Superior temporal gyrus (tissue), 1 donor: ENCODE results near the gene NUDT13.

Experiments used
- DNase-seq: peaks from one replicate; pipeline ENCODE4 v3.0.0-alpha.2; 2016; ENCODE audit errors: extremely low spot score

Gene NUDT13

DNA sequence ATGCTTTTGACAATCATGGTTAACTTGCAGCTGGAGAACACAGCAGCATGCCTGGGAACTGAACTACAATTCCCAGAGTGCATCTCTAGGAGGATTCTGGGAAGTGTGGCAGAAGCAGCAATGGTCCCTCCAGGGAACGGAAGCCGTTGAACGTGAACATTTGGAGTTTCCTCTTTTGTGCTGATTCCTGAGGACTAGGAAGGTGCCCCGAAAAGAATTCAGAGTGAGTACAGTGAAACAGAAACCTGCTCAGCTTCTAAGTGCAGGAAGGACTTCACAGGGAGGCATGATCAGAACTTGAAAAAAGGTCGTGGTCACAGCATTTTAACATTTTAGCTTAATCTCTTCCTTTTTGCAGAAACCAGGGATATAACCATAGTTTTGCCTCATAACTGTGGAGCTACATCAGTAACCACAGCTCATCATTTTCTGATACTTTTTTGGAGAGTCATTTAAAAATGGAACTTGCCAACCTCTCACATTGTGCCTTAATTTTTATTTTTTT lies at the start of gene NUDT13:
TSS of gene NUDT13 (plus strand) at position 111 of the 505 bp plus-strand sequence. CDS start 3,911 bp downstream, outside the sequence.
- DNase-seq = peak; percentile 94

DNA sequence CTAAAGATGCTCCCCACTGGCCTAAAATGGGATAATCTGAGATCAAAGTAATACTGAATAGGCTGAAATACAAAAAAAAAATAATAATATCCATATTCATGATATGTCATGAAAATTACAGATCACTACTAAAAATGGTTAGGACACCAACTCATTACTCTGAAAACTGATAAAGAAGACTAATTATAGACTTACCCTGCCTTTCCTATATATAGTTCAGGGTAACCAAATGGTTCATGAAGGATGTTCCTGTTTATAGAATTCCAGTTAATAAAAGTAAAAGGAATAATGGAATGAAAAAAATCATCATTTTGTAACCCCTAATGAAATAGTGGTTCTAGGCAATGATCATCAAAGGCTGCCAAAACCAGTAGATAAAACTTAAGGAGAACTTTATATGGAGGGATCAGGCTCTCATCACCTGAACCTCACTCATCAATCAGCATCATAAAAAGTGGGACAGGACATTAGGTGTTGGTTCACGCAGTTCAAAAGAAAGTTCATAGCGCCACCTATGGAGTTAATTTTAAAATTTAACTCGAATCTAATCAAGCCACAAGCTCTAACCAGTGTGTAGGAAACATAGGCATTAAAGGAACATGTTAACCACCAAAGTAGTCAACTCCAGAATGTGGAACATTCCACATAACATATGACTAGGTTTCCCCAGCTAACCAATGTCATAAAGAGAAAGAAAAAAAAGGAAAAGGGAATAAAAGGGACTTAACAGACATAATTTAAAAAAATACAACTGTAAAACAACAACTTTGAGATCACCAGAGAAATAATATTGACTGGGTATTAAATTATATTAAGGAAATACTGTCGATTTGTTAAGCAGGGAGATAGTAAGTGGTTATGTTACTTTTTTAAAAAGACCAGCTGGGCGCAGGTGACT lies 49.3 kb upstream of the NUDT13 start:
- peak; percentile 52 for DNase-seq

DNA sequence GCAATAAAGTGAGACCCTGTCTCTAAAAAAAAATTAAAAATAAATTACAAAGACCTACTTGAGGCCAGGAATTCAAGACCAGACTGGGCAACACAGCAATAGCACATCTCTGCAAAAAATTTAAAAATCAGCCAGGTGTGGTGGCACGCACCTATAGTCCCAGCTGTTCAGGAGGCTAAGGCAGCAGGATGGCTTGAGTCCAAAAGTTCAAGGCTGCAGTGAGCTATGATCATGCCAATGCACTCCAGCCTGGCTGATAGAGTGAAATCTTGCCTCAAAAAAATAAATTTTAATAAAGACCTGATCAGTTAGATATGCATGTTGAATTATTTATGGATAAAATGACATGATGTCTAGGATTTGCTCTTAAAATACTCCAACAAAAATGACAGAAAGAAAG lies 48.5 kb upstream of the NUDT13 start:
- no peak for DNase-seq

DNA sequence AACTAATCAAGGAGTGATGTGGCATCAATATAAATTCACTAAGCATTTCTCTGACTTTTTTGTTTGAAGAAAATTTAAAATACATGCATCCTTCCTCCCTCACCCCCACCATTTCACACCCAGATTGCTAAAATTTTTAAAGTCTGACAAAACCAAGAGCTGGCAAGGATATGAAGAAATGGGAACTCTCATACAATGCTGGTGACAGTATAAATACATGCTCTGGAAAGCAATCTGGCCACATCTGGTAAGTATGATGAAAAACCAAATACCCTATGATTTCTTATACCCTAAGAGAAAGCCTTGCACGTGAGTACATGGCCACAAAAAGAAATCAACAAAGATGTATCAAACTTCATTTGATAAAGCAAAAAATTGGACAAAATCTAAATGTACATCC lies 44.8 kb upstream of the NUDT13 start:
- no peak for DNase-seq

DNA sequence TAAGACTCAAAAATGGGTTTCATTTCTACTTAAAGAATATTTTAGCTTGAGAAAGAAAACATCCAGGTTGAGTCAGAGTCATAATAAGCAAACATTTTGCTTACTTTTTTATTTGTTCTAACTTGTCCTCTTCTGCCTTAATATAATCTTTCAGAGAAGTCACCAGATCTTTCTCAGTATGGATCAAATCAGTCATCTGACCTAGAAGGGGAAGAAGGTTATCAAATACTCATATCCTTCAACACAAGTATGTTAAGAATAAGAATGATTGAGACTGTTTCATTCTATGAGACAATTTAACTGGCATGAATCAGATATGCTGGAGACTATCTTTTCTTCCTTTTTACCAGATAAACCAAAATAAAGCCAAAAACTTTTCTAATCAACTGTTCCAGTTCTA lies 36.6 kb upstream of the NUDT13 start:
- DNase-seq = no peak

DNA sequence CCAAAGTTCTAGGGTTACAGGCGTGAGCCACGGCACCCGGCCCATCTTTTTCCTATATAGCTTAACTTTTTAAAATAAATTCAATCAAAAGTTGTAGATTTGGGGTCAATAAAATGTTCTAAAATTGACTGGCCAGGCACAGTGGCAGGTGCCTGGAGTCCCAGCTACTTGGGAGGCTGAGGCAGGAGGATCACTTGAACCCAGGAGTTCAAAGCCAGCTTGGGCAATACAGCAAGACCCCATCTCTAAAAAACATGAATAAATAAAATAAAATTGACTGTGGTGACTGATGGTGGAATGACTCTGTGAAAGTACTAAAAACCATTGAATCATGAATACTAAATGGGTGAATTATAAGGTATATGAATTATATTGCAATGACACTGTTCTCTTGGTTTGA lies 34.4 kb upstream of the NUDT13 start:
- no peak for DNase-seq

DNA sequence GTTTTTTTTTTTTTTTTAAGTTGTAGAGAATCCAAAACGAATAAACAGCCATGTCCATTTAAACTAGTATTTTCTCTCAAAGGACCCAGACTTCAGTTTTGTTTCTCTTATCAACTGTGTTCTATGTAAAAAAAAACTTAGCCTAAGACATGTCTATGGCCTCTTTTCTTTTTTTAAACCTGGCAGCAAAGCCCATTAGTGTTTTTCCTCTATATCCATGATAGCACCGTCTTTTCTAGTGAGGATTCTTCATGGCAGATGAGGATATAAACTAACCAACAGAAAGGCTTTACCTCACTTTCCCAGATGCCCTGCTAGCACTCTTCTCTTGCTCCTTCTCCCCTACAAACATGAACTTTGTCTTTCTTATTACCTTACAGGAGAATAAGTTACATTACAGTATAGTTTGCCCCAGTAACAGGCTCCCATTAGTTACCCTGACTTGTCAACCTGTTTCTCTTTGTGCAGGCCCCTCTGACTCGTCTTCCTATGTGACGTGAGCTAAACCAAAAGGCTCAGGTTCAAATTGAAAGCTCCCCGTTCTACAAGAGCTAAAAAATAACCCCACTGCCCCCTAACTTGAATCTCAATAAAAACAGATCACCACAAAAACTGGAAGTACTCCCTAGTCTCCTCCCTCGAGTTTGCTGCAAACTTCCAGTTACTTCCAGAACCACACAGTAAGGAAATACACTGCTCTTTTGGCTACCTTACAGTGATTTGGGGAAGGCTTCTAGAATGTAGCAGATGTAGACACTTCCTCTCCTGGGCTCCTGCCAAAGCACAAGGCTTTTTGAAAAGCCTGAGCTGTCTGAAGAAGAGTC lies 33.7 kb upstream of the NUDT13 start:
- peak; percentile 72 for DNase-seq

DNA sequence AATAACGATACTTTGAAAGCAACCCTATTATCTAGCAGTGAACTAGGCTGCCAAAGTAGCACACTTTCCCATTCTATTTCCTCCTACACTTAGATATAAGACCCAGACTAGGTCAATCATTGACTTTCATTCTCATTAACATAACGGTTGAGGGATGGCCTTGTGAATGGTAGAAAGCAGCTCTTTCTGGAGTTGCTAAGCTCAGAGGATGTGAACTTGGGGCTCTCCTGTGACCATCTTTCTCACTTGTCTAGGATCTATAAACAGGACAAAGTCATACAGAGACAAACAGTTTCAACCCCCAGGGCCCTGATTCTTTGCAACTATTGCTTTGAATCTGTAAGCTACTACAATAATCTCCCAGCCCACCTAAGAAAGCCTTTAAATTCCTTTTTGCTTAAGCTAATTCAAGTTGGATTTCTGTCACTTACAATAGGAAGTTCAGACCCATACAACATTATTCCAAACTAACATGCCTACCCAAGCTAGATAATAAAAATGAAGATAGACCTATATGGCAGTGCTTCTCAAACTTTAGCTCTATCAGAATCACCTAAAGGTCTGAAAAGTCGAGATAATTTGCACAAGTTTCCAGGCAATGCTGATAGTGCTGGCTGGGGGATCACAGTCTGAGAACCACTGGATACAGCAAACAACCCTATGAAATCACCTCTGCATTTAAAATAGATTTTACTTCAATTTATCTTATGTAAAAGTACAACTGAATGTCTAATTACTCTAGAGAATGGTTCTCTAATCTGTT lies 30.3 kb upstream of the NUDT13 start:
- no peak for DNase-seq

DNA sequence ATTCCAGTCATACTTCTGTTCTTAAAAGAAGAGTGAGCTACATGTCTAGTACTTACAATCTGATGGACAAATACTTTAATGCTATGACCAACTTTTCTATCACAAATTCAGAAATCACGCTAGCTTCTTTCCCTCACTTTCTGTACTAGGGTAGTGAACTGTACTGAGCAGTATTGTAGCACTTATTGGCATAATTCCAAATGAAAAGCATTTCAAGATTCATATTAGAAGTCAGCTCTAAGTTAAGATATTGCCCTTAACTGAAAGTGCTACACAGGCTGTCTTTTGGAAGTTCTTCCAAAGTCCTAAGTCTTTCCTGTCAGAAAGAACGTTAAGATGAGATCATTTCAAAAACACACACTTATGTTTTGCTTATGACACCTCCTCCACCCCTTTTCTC lies 27.0 kb upstream of the NUDT13 start:
- no peak for DNase-seq

DNA sequence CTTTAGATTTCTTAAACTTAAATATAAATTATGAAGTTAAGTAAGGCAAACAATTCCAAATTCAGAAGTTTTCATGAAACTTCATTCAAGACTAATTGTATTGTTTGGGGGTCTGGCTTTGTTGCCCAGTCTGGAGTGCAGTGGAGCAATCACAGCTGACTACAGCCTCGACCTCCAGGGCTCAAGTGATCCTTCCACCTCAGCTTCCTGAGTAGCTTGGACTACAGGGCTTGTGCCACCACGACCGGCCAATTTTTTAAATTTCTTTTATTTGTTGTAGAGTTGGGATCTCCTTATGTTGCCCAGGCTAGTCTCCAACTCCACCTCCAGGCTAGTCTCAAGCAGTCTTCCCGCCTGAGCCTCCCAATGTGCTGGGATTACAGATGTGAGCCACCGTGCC lies 26.0 kb upstream of the NUDT13 start:
- no peak for DNase-seq

DNA sequence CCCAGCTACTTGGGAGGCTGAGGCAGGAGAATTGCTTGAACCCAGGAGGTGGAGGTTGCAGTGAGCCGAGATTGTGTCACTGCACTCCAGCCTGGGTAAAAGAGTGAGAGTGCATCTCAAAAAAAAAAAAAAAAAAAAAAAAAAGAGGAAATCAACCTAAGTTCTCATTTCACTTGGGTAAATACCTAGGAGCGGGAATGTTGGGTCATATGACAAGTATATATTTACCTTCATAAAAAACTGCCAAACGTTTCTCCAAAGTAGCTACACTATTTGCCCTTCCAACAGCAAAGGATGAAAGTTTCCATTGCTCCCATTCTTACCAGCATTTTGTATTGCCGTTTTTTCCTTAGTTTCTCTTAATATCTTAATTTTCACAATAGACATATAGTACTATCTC lies 23.4 kb upstream of the NUDT13 start:
- DNase-seq = no peak

DNA sequence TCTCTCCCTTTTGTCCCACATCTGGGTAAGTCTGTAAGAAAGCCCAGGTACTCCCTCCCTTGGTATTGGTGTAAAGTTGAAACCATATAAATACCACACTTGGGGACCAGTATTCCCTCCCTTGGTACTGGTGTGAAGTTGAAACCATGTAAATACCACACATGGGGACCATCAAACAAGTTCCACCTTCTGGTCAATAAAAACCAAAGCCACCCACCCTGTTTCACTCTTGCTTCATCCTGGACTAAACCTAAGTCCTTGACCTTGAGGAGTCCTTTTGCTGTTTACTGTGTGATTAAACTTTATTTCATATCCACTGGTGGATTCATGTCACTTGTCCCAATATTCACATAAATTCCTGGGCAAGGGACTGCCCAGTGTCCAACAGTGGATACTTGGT lies 22.0 kb upstream of the NUDT13 start:
- DNase-seq = no peak

DNA sequence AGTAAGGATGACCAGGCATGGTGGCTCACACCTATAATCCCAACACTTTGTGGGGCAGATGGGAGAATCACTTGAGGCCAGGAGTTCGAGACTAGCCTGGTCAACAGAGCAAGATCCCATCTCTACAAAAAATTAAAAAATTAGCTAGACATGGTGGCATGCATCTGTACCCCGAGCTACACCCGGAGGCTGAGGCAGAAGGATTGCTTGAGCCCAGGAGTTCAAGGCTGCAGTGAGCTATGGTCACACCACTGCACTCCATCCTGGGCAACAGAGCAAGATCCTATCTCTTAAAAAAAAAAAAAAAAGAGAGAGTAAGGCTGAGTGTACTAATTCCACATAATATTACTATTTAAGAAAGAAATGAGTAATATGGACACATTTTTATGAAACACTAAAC lies 17.4 kb upstream of the NUDT13 start:
- DNase-seq = no peak

DNA sequence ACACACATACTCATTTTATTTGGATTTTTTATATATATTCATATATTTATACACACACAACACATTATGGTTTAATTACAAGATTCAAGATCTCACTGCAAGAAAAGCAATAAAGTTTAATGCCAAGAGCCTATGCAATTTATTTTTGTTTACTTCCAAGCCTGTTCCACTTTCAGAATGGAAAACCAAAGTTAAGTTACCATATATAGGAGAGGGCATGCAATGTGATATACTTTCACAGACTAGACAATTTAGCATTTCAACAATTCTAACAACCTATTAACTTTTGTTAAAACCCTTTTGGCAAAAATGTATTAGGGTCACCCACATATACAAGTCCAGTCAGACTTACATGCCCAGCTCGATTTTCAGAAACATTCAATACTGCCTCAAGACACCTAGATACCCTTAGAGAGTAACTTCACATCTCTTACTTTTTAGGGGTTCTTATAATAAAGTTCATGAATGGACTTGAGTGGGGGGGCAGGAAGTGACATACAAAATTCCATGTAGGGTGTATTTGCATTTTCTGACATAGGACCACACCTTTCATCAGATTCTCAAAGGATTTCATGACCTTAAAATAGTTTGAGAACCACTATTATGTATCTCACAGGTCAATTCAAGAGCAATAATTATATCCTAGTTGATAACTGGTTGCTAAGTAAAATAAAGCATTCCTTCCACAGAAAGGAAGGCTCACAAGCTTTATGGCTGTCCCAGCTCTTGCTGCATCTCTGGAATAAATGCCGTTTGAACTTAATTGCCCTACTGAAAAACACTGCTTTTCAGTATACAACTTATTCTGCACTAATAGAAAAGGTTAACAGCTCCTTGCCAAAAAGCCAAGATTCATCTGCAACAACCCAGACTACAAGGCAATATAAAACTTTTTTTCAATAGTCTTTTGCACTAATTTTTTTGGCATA lies 16.1 kb upstream of the NUDT13 start:
- no peak for DNase-seq

DNA sequence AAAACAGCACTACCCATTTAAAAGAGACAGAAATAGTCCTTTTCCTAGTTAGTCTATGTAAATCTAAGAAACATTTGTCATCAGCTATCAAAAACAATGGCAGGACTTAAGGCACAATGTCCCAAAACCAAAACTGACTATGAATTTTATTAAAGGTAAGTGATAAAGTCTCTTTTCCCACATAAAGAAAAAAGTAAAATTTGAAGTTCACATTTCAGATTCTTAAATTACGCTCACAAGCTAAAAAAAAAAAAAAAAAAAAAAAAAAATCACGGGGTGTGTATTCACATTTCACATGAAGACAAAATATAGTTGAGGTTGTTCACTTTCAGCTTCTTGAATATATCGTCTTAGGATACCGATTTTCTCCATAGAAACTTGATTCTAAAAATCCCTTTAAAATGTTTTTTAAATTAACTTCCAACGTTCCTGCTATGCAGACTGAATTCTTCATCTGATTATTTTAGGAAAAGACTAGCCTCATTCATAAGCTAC lies 15.2 kb upstream of the NUDT13 start:
- DNase-seq = no peak

DNA sequence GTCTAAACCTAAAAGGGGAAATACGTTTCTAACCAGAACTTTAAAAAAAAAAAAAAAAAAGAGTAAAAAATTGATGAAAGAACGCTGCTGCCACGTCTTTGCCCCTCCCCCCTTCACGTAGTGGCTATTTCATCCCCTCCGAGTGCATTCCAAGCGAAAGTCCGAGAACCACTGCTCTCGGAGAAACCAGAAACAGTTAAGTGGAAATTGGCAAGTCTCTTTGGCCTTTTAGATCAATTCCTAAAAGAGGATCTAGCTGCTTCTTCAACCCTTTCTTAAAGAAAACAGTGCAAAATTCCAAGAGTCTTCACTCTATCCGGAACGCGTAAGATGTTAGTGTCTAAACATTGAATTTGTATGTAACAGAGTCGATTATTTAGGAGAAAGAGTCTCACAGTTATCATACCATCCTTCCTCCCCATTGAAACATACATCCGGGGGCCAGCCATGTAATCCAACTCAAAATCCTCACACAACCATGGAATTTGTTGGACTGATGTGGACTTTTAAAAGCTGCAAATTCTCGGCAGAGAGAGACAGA lies 14.7 kb upstream of the NUDT13 start:
- DNase-seq = peak; percentile 80

DNA sequence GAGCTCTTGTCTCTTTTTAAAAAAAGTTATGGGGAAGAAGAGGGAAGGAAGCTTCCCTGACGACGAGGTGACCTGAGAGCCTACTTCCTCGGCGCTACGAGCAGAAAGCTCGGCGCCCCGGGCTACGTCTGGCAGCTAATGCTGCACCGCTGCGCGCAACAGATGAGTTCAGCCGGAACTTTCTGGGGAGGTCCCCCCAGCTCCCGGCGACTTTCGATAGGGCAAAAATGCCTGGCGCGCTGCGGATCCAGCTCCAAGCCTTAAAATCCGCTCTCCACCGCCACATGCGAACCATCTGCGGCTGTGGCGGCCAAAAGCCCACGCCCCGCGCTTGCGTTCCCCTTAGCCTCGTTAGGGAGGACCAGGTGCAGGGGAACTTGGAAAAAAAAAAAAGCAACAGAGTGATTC lies 14.2 kb upstream of the NUDT13 start:
- peak; percentile 70 for DNase-seq

DNA sequence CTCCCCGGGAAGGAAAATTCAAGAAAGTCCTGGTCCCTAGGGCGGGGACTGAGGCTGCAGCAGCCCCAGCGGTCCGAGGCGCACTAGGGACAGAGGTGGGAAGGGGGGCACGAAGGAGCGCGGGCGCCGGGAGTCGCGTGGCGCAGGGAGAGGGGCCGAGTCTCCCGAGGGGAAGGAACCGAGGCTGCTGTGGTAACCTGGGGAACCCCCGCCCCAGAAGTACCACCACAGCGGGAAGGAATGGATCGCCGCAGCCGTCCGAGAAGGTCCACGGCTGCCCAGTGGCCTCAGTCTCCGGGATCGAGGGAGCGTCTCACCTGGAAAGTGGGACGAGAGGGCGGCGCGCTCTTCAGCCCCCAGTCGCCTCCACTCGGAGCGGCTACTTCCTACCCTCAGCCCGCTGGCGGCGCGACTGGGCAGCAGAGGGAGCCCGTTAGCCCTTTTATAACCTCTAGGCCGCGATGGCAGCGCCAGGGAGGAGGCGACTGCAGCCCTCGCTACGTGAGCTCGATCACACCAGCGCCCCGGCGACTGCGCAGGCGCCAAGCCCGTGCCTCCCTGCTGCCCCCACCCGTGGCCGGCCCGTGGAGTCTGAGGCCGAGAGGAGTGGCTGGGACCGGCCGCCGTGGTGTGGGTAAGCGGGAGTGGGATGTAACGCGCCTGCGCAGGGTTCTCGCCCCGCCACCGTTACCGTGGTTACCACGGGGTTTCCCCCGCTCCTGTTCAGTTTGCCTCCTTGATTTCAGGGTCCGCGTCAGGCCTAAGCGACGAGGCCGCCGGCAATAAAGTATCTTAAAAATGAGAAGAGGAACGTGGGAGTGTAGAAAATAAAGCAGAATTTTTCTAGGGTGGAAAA lies 13.6 kb upstream of the NUDT13 start, which contains the start of gene P4HA1:
TSS of gene P4HA1 (minus strand) at position 418 of the 856 bp plus-strand sequence. CDS start 21,983 bp downstream, outside the sequence.
- peak; percentile 97 for DNase-seq

DNA sequence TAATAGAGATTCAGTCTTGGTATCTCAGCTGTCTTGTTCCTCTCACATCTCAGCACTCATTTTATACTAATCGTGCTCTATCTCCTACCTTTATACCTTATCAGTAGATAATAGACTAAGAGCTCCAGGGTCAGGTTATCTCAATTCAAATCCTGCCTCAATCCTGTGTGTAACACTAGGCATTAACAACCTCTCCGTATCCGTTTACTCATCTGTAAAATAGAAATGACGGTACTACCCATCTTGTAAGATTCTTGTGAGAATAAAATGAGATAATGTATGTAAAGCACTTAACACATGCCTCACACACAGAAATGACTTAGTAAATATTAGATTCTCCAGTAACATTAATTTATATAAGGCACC lies 13.0 kb upstream of the NUDT13 start:
- no peak for DNase-seq
